ENCODE data around the gene LCN15.

Gene LCN15

GRCh38 chr9:136710543-136710942, 53.8 kb downstream of the LCN15 start:
- DNase-seq (ENCODE audit: low read depth), result no peak
- H3K4me3 ChIP-seq (ENCODE audit: low read depth, low read length), result no peak overlapping the region
- TF ChIP-seq CTCF (IDR thresholded peaks at IDR 0.05; ENCODE audit: low read depth, low read length, missing control alignments), result no peak
- in situ Hi-C loops (cut with HindIII; ENCODE audit: low sequenced_read_pairs), result loop anchor here (5.0 kb wide), 1 partner anchor 57 kb away; no protein-coding TSS in a partner anchor

Measured in astrocyte of the cerebellum (primary cell).